HUES48 (cell line): ENCODE results near the gene KLHL12.

Experiments
- H3K27ac ChIP-seq: one replicate; pipeline ENCODE4 v1.7.0; 2013; ENCODE audit warnings: low read depth, low read length, inconsistent platforms
- H3K27me3 ChIP-seq: 2 replicates; pipeline ENCODE4 v1.6.1; 2013; ENCODE audit warnings: mild to moderate bottlenecking, low read length; ENCODE audit not compliant: control insufficient read depth, insufficient read depth
- H3K36me3 ChIP-seq: 2 replicates; pipeline ENCODE4 v1.6.1; 2013; ENCODE audit warnings: low read length; ENCODE audit not compliant: control insufficient read depth, insufficient read depth
- H3K4me1 ChIP-seq: 2 replicates; pipeline ENCODE4 v1.6.1; 2013; ENCODE audit warnings: mild to moderate bottlenecking, low read length; ENCODE audit not compliant: control insufficient read depth, insufficient read depth
- H3K4me3 ChIP-seq: 2 replicates; pipeline ENCODE4 v1.5.1; 2013; ENCODE audit warnings: mild to moderate bottlenecking, low read depth, low read length
- H3K9ac ChIP-seq: 2 replicates; pipeline ENCODE4 v1.6.1; 2013; ENCODE audit warnings: mild to moderate bottlenecking, low read depth, low read length, moderate library complexity
- H3K9me3 ChIP-seq: 2 replicates; pipeline ENCODE4 v1.6.1; 2013; ENCODE audit warnings: low read length; ENCODE audit not compliant: control insufficient read depth, insufficient read depth

The KLHL12 gene

GRCh38 chr1:202961220-202961880 is 34.3 kb upstream of the KLHL12 start:
- no peaks in the 10 kb centered on the region for H3K9me3 ChIP-seq
- H3K4me1 ChIP-seq = peaks cover 16% of the 10 kb centered on the region
- no peak overlapping the region for H3K27ac ChIP-seq
- H3K36me3 ChIP-seq = peaks cover 25% of the 10 kb centered on the region; the same call in 1 of the 2 replicates
- no peak overlapping the region for H3K4me3 ChIP-seq
- no peaks in the 10 kb centered on the region for H3K27me3 ChIP-seq
- no peak overlapping the region for H3K9ac ChIP-seq

GRCh38 chr1:202959276-202959620 is 32.2 kb upstream of the KLHL12 start:
- Histone ChIP-seq H3K9ac (no peak overlapping the region), H3K9me3 (no peaks in the 10 kb centered on the region), H3K4me3 (peak overlapping the region; percentile 97; the same call in 1 of the 2 replicates)

GRCh38 chr1:202958544-202959275 is 31.7 kb upstream of the KLHL12 start:
- no peak overlapping the region for H3K27ac ChIP-seq
- peaks cover 25% of the 10 kb centered on the region for H3K36me3 ChIP-seq

More at GRCh38 chr1:202959276-202959620, 32.2 kb upstream of the KLHL12 start:
- H3K36me3 ChIP-seq = peaks cover 24% of the 10 kb centered on the region
- no peaks in the 10 kb centered on the region for H3K27me3 ChIP-seq
- no peak overlapping the region for H3K27ac ChIP-seq
- H3K4me1 ChIP-seq = peaks cover 16% of the 10 kb centered on the region

GRCh38 chr1:202957733-202958543 is 30.9 kb upstream of the KLHL12 start, which contains the start of gene ADIPOR1:
TSS of gene ADIPOR1 (minus strand) at chr1:202958312. CDS start at chr1:202951070, 7,242 bp downstream.
- Histone ChIP-seq H3K4me1 (peaks cover 16% of the 10 kb centered on the region), H3K9me3 (no peaks in the 10 kb centered on the region), H3K36me3 (peaks cover 28% of the 10 kb centered on the region), H3K27me3 (no peaks in the 10 kb centered on the region), H3K4me3 (peak within 1 kb of the TSS; percentile 97), H3K27ac (peak within 1 kb of the TSS; percentile 87), H3K9ac (peak within 1 kb of the TSS; percentile 78)

More at GRCh38 chr1:202958544-202959275, 31.7 kb upstream of the KLHL12 start:
- Histone ChIP-seq H3K27me3 (no peaks in the 10 kb centered on the region), H3K4me1 (peaks cover 16% of the 10 kb centered on the region), H3K4me3 (peak overlapping the region; percentile 97), H3K9ac (peak overlapping the region; percentile 77), H3K9me3 (no peaks in the 10 kb centered on the region)

GRCh38 chr1:202956969-202957368 is 29.9 kb upstream of the KLHL12 start:
- Histone ChIP-seq H3K27ac (no peak overlapping the region), H3K9me3 (no peaks in the 10 kb centered on the region), H3K36me3 (peaks cover 20% of the 10 kb centered on the region), H3K27me3 (no peaks in the 10 kb centered on the region), H3K4me3 (peak overlapping the region; percentile 97), H3K4me1 (peaks cover 16% of the 10 kb centered on the region), H3K9ac (peak overlapping the region; percentile 78; the same call in 1 of the 2 replicates)

- peaks cover 33% of the 10 kb centered on the region for H3K36me3 ChIP-seq
Measured at GRCh38 chr1:202954057-202954745, 27.2 kb upstream of the KLHL12 start.

GRCh38 chr1:202953392-202953791 is 26.4 kb upstream of the KLHL12 start:
- no peak overlapping the region for H3K27ac ChIP-seq
- no peaks in the 10 kb centered on the region for H3K27me3 ChIP-seq
- no peak overlapping the region for H3K9ac ChIP-seq

More at GRCh38 chr1:202954057-202954745, 27.2 kb upstream of the KLHL12 start:
- Histone ChIP-seq H3K9ac (no peak overlapping the region), H3K4me3 (no peak overlapping the region), H3K9me3 (no peaks in the 10 kb centered on the region), H3K27ac (no peak overlapping the region), H3K27me3 (no peaks in the 10 kb centered on the region), H3K4me1 (peaks cover 16% of the 10 kb centered on the region)

GRCh38 chr1:202952818-202953217 is 25.8 kb upstream of the KLHL12 start:
- Histone ChIP-seq H3K9me3 (no peaks in the 10 kb centered on the region), H3K4me1 (peaks cover 8% of the 10 kb centered on the region; the same call in 1 of the 2 replicates), H3K9ac (no peak overlapping the region), H3K36me3 (peaks cover 44% of the 10 kb centered on the region), H3K27ac (no peak overlapping the region), H3K4me3 (no peak overlapping the region), H3K27me3 (no peaks in the 10 kb centered on the region)

More at GRCh38 chr1:202953392-202953791, 26.4 kb upstream of the KLHL12 start:
- peaks cover 38% of the 10 kb centered on the region for H3K36me3 ChIP-seq
- no peak overlapping the region for H3K4me3 ChIP-seq
- H3K9me3 ChIP-seq = no peaks in the 10 kb centered on the region
- peaks cover 8% of the 10 kb centered on the region; the same call in 1 of the 2 replicates for H3K4me1 ChIP-seq

- no peak overlapping the region for H3K9ac ChIP-seq
- H3K36me3 ChIP-seq = peaks cover 48% of the 10 kb centered on the region
- H3K27me3 ChIP-seq = no peaks in the 10 kb centered on the region
- no peak overlapping the region for H3K27ac ChIP-seq
- H3K9me3 ChIP-seq = no peaks in the 10 kb centered on the region
- H3K4me3 ChIP-seq = no peak overlapping the region
- H3K4me1 ChIP-seq = peaks cover 4% of the 10 kb centered on the region; the same call in 1 of the 2 replicates
Measured at GRCh38 chr1:202952099-202952498, 25.1 kb upstream of the KLHL12 start.

- H3K27me3 ChIP-seq = no peaks in the 10 kb centered on the region
- H3K4me3 ChIP-seq = no peak overlapping the region
- no peak overlapping the region for H3K9ac ChIP-seq
Measured at GRCh38 chr1:202951437-202951836, 24.4 kb upstream of the KLHL12 start.

More at GRCh38 chr1:202951437-202951836, 24.4 kb upstream of the KLHL12 start:
- no peaks in the 10 kb centered on the region for H3K9me3 ChIP-seq
- H3K36me3 ChIP-seq = peaks cover 49% of the 10 kb centered on the region
- H3K27ac ChIP-seq = no peak overlapping the region
- H3K4me1 ChIP-seq = no peaks in the 10 kb centered on the region
